Measurements from ENCODE around the gene KRT86.

DNA sequence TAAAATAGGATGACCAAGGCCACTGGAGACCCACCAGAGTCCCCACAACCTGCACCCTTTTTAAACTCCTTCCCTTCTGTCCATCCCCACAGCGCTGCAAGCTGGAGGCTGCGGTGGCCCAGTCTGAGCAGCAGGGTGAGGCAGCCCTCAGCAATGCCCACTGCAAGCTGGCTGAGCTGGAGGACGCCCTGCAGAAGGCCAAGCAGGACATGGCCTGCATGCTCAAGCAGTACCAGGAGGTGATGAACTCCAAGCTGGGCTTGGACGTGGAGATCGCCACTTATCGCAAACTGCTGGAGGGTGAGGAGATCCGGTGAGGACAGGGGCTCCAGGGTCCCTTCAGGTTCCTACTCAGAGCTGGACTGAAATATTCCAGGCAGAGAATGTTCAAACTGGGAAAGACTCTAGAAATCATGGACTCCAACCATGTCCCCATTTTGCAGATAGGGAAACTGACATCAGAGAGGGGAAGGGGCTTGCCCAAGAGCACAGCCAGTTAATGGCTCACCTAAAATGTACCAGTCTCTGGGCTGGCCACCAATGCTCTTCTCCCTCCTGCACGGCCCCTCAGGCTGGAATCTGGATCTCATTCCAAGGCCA is 75.7 kb downstream of the KRT86 start:
- TF ChIP-seq ZZZ3 (CRISPR knock-in tag; IDR thresholded peaks at IDR 0.05; ENCODE audit: borderline replicate concordance), result no peak
- TF ChIP-seq, protein P1, sequence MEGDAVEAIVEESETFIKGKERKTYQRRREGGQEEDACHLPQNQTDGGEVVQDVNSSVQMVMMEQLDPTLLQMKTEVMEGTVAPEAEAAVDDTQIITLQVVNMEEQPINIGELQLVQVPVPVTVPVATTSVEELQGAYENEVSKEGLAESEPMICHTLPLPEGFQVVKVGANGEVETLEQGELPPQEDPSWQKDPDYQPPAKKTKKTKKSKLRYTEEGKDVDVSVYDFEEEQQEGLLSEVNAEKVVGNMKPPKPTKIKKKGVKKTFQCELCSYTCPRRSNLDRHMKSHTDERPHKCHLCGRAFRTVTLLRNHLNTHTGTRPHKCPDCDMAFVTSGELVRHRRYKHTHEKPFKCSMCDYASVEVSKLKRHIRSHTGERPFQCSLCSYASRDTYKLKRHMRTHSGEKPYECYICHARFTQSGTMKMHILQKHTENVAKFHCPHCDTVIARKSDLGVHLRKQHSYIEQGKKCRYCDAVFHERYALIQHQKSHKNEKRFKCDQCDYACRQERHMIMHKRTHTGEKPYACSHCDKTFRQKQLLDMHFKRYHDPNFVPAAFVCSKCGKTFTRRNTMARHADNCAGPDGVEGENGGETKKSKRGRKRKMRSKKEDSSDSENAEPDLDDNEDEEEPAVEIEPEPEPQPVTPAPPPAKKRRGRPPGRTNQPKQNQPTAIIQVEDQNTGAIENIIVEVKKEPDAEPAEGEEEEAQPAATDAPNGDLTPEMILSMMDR (CRISPR knock-in tag; IDR thresholded peaks at IDR 0.05), result no peak
- no peak for TF ChIP-seq FOXJ3 (CRISPR knock-in tag; IDR thresholded peaks at IDR 0.05; ENCODE audit: borderline replicate concordance)
- TF ChIP-seq, protein P2, sequence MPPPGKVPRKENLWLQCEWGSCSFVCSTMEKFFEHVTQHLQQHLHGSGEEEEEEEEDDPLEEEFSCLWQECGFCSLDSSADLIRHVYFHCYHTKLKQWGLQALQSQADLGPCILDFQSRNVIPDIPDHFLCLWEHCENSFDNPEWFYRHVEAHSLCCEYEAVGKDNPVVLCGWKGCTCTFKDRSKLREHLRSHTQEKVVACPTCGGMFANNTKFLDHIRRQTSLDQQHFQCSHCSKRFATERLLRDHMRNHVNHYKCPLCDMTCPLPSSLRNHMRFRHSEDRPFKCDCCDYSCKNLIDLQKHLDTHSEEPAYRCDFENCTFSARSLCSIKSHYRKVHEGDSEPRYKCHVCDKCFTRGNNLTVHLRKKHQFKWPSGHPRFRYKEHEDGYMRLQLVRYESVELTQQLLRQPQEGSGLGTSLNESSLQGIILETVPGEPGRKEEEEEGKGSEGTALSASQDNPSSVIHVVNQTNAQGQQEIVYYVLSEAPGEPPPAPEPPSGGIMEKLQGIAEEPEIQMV (CRISPR knock-in tag; IDR thresholded peaks at IDR 0.05; ENCODE audit: low read depth), result no peak
- no peak for TF ChIP-seq SIN3A (IDR thresholded peaks at IDR 0.05; ENCODE audit: borderline replicate concordance, low read depth, low read length)
- no peak for TF ChIP-seq RFX3 (CRISPR knock-in tag; IDR thresholded peaks at IDR 0.05)
- TF ChIP-seq ZSCAN20 (CRISPR knock-in tag; IDR thresholded peaks at IDR 0.05; ENCODE audit: borderline replicate concordance), result no peak
- no peak for TF ChIP-seq SMC3 (IDR thresholded peaks at IDR 0.05; ENCODE audit: low read length)
- no peak for TF ChIP-seq ZNF225 (CRISPR knock-in tag; IDR thresholded peaks at IDR 0.05)
- no peak for TF ChIP-seq IKZF5 (CRISPR knock-in tag; IDR thresholded peaks at IDR 0.05)
- TF ChIP-seq MTA3 (CRISPR knock-in tag; IDR thresholded peaks at IDR 0.05), result no peak
- no peak for TF ChIP-seq ZNF138 (CRISPR knock-in tag; IDR thresholded peaks at IDR 0.05; ENCODE audit: low read depth)
- no peak for TF ChIP-seq SIX4 (CRISPR knock-in tag; IDR thresholded peaks at IDR 0.05)

All from HepG2 (cell line).